Endothelial cell of umbilical vein (primary cell): ENCODE measurements around the gene MGAT1. TPM values are rescaled to one million over a fixed set of nuclear protein-coding genes. Genes with fewer than 3 reads are reported as not detected.

ENCODE experiments used
- BruUV-seq: library from RNA; stranded (reverse); fragments of 400-500 nt; replicated peaks from 2 replicates; lab custom pipeline; 2021; lab: Mats Ljungman, UMichigan
- CTCF ChIA-PET: fragments of 300-600, 350-600 bp; sonication (Branson Sonifier 250); formaldehyde crosslinking; loops from one replicate; lab custom pipeline; 2021; ENCODE audit warnings: antibody characterized with exemption, inconsistent platforms; lab: Charles Lee
- POLR2A ChIA-PET: fragments of 300-600, 350-600 bp; sonication (Branson Sonifier 250); formaldehyde crosslinking; loops from one replicate; lab custom pipeline; 2021; ENCODE audit warnings: antibody characterized with exemption, inconsistent platforms; lab: Charles Lee
- DNase-seq: peaks from one replicate; pipeline ENCODE4 v3.0.0-alpha.2; 2011; ENCODE audit warnings: low read depth, low spot score
- FAIRE-seq: peaks from 2 replicates; lab custom pipeline; 2011; peaks lifted over from hg19 to GRCh38; lab: Jason Lieb, UNC
- H2AFZ ChIP-seq: 2 replicates; pipeline ENCODE4 v1.6.0; 2012; ENCODE audit warnings: low read depth, low read length, control low read depth, inconsistent platforms
- H3K27ac ChIP-seq: 2 replicates; pipeline ENCODE4 v1.5.1; 2011; ENCODE audit warnings: low read depth, mild to moderate bottlenecking, control low read depth, low read length, moderate library complexity; ENCODE audit not compliant: insufficient read depth
- H3K27me3 ChIP-seq, 2 experiments: 2 replicates each; pipeline versions ENCODE4 v1.6.0 to v1.6.1; 2011; ENCODE audit warnings: low read length in 2 of 2, mixed read lengths in 1 of 2; ENCODE audit not compliant: control insufficient read depth in 2 of 2, insufficient read depth in 2 of 2
- H3K36me3 ChIP-seq, 2 experiments: 2 replicates in 1 of 2; 3 replicates in 1 of 2; pipeline ENCODE4 v1.5.1; 2011; ENCODE audit warnings: low read length in 2 of 2, mild to moderate bottlenecking in 1 of 2, moderate library complexity in 1 of 2; ENCODE audit not compliant: control insufficient read depth in 2 of 2, insufficient read depth in 2 of 2; ENCODE audit errors: extremely low read depth in 1 of 2
- H3K4me1 ChIP-seq: 3 replicates; pipeline ENCODE4 v1.5.1; 2011; ENCODE audit warnings: mild to moderate bottlenecking, low read length; ENCODE audit not compliant: control insufficient read depth, insufficient read depth; ENCODE audit errors: extremely low read depth
- H3K4me2 ChIP-seq: 2 replicates; pipeline ENCODE4 v1.6.1; 2011; ENCODE audit warnings: low read length, control low read depth, mixed read lengths; ENCODE audit not compliant: insufficient read depth
- H3K4me3 ChIP-seq, 3 experiments: fragments of 200-600 bp in 1 of 3; sonication (generic), shearing (Covaris generic) in 1 of 3; replicated peaks in 1 of 3; 2 replicates each; pipeline ENCODE4 v1.5.1; 2011 to 2016; ENCODE audit warnings: control low read depth in 3 of 3, low read length in 3 of 3, mild to moderate bottlenecking in 2 of 3, inconsistent platforms in 1 of 3, low read depth in 1 of 3, moderate library complexity in 1 of 3; ENCODE audit not compliant: insufficient read depth in 1 of 3
- H3K79me2 ChIP-seq: 2 replicates; pipeline ENCODE4 v1.6.0; 2012; ENCODE audit warnings: low read length, inconsistent platforms; ENCODE audit not compliant: control insufficient read depth, insufficient read depth
- H3K9ac ChIP-seq: replicated peaks from 2 replicates; pipeline ENCODE3; 2011; ENCODE audit warnings: low read length, control low read depth; ENCODE audit not compliant: insufficient read depth; ENCODE audit errors: extremely low read depth
- H3K9me1 ChIP-seq: replicated peaks from 3 replicates; pipeline ENCODE4 v1.6.0; 2011; ENCODE audit warnings: mild to moderate bottlenecking, low read length; ENCODE audit not compliant: control insufficient read depth, insufficient read depth; ENCODE audit errors: extremely low read depth
- H3K9me3 ChIP-seq: replicated peaks from 2 replicates; pipeline ENCODE4 v1.5.1; 2012; ENCODE audit warnings: low read length, inconsistent platforms; ENCODE audit not compliant: control insufficient read depth, insufficient read depth
- H4K20me1 ChIP-seq: replicated peaks from 2 replicates; pipeline ENCODE3; 2011; ENCODE audit warnings: mild to moderate bottlenecking, low read length; ENCODE audit not compliant: control insufficient read depth, insufficient read depth; ENCODE audit errors: extremely low read depth
- GATA2 ChIP-seq: IDR thresholded peaks from 2 replicates; pipeline ENCODE4 v1.7.0; 2011; ENCODE audit warnings: low read depth, mild to moderate bottlenecking, moderate library complexity, mixed read lengths, low read length; ENCODE audit not compliant: insufficient read length, insufficient read depth
- MYC ChIP-seq: IDR thresholded peaks from one replicate; pipeline ENCODE4 v1.6.1; 2011; ENCODE audit warnings: mild to moderate bottlenecking, low read depth, low read length
- POLR2AphosphoS5 ChIP-seq: IDR thresholded peaks from 2 replicates; pipeline ENCODE4 v1.6.1; 2012; ENCODE audit warnings: low read depth, mild to moderate bottlenecking, control low read depth, low read length, moderate library complexity; ENCODE audit not compliant: insufficient read depth
- dilution Hi-C: fragments of 300-500 bp; cut with MboI; formaldehyde crosslinking; loops from one replicate; pipeline ENCODE4 v1.15.0; 2019; ENCODE audit warnings: low sequenced_read_pairs; ENCODE audit not compliant: extremely low pct_ligation_motif_present
- intact Hi-C: fragments of 100-400 bp; cut with micrococcal nuclease; formaldehyde crosslinking; loops from one replicate; pipeline ENCODE4 v1.10.0; 2022
- polyA plus RNA-seq, 4 experiments: library from polyadenylated mRNA; depleted of rRNA in 3 of 4; stranded (reverse) in 3 of 4; unstranded in 1 of 4; fragments of >200 nt; gene quantifications; 2 replicates each; pipeline versions ENCODE4 v1.2.1 to v1.2.3, GENCODE V29; 2011 to 2012; ENCODE audit warnings: missing spikeins in 1 of 4
- total RNA-seq: library from RNA; stranded (reverse); gene quantifications from 2 replicates; pipeline ENCODE4 v1.2.3, GENCODE V29; 2021
- TF ChIP-seq, protein P1 (sequence below), 2 donors: IDR thresholded peaks; 1 replicate in 1 of 2; 2 replicates in 1 of 2; pipeline ENCODE4 v1.5.1; 2011; ENCODE audit warnings: low read length in 2 of 2, mild to moderate bottlenecking in 2 of 2, moderate library complexity in 2 of 2, control low read depth in 1 of 2, inconsistent platforms in 1 of 2, low read depth in 1 of 2; ENCODE audit not compliant: insufficient read depth in 1 of 2; ENCODE audit errors: extremely low read depth in 1 of 2
- TF ChIP-seq, protein P2 (sequence below): IDR thresholded peaks from 2 replicates; pipeline ENCODE4 v1.6.1; 2011; ENCODE audit not compliant: insufficient read depth, insufficient read length

The MGAT1 gene
- total and polyA plus RNA-seq, 2 donors (not counting 3 experiments of a cell fraction or from before 2014, with no cell fraction given), result 123 to 126 TPM

DNA sequence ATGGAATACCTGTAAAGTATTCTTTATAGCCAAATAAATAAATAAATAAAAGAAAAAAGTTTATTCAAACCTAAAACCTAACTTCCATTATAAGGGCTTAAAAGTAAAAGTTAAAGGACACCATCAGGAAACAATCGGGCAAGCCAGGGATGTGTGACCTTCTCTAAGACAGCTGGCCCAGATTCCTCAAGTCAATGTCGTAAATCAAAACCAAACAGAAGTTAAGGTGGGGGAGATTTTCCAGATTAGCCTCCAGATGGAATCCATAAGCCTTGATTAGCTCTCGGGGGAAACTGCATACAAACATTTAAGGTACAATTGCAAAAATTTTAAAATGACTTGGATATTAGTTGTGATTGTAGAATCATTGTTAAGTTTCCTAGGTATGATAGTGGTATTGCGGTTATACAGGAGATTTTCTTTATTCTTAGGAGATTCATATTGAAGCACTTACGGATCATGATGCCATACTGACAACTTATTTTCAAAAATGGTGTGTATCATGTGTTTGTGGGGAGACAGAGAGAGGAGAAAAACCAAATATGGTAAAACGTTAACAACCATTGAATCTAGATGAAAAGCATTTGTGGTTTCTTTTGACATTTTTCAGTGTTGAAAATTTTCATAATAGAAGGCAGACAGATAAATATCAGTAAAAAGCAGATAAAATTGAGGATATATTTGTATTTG is 21.5 kb upstream of the MGAT1 start:
- TF ChIP-seq POLR2AphosphoS5 (no peak), MYC (no peak), GATA2 (no peak)
- TF ChIP-seq, protein P1, sequence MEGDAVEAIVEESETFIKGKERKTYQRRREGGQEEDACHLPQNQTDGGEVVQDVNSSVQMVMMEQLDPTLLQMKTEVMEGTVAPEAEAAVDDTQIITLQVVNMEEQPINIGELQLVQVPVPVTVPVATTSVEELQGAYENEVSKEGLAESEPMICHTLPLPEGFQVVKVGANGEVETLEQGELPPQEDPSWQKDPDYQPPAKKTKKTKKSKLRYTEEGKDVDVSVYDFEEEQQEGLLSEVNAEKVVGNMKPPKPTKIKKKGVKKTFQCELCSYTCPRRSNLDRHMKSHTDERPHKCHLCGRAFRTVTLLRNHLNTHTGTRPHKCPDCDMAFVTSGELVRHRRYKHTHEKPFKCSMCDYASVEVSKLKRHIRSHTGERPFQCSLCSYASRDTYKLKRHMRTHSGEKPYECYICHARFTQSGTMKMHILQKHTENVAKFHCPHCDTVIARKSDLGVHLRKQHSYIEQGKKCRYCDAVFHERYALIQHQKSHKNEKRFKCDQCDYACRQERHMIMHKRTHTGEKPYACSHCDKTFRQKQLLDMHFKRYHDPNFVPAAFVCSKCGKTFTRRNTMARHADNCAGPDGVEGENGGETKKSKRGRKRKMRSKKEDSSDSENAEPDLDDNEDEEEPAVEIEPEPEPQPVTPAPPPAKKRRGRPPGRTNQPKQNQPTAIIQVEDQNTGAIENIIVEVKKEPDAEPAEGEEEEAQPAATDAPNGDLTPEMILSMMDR (IDR thresholded peaks at IDR 0.05; ENCODE audit: extremely low read depth in 1 of 2, insufficient read depth in 1 of 2, low read depth in 1 of 2, low read length in 2 of 2), result no peak
- TF ChIP-seq, protein P2, sequence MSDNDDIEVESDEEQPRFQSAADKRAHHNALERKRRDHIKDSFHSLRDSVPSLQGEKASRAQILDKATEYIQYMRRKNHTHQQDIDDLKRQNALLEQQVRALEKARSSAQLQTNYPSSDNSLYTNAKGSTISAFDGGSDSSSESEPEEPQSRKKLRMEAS, result no peak
- BruUV-seq, result no TSS peak
- no peaks in the 10 kb centered on the region for H4K20me1 ChIP-seq
- no peak overlapping the region for H3K27ac ChIP-seq
- dilution Hi-C loops (no loop called here), intact Hi-C loops (no loop called here)
- no peaks in the 10 kb centered on the region for H3K27me3 ChIP-seq
- H3K79me2 ChIP-seq, result no peaks in the 10 kb centered on the region
- DNase-seq (no peak), FAIRE-seq (no peak)
- peak overlapping the region; percentile 12 for H3K4me2 ChIP-seq
- H3K9ac ChIP-seq, result no peak overlapping the region
- no peaks in the 10 kb centered on the region for H3K9me1 ChIP-seq
- POLR2A ChIA-PET, result no interaction called here
- no peaks in the 10 kb centered on the region for H3K9me3 ChIP-seq
- no peak overlapping the region for H2AFZ ChIP-seq
- H3K4me1 ChIP-seq, result peaks cover 9% of the 10 kb centered on the region
- no peaks in the 10 kb centered on the region for H3K36me3 ChIP-seq
- H3K4me3 ChIP-seq, result no peak overlapping the region
- CTCF ChIA-PET, result interaction anchor here (1.1 to 1.4 kb wide), 3 partner anchors 8 to 39 kb away, joined by 3 to 5 read pairs (median 4); no protein-coding TSS in a partner anchor
